ENCODE data around the gene SVBP. TPM values are rescaled to one million over a fixed set of nuclear protein-coding genes. Genes with fewer than 3 reads are reported as not detected.
A peak's percentile ranks its signal among the peaks of the same experiment; 100 is the strongest.

The SVBP gene
- total RNA-seq, 2 donors from 2014 or later, result 19.4 to 20.0 TPM

DNA sequence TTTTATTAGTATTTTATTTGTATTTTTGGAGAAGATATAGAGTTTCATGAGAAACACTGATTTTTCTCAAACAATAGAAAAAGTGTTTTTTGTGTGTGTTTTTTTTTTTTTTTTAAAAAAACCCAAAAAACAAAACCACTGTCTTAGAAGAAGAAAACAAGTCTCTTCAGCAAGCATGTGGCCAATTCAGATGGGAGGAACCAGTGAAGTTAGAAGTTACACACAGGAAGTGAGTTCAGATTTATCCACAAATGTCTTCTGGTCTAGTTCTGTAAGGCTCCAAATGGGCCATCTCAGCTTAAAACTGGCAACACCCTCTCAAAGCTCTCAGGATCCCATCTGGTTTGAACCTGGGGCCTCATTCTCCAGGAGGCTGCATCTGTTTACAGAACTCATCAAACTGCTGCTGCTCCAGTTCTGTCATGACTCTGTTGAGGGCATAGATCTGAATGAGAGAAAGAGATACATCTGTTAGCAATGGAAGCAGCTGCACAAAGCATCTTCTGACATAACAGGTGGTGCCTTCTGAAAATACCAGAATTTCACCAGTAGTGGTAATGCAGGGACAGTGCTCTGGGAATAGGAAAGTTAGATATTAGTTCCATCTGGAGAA, 10.0 kb downstream of the SVBP start:
- no peak for ATAC-seq (replicated peaks in 1 of 2)
- no peak overlapping the region for H3K4me3 Mint-ChIP-seq
- DNase-seq, result no peak

DNA sequence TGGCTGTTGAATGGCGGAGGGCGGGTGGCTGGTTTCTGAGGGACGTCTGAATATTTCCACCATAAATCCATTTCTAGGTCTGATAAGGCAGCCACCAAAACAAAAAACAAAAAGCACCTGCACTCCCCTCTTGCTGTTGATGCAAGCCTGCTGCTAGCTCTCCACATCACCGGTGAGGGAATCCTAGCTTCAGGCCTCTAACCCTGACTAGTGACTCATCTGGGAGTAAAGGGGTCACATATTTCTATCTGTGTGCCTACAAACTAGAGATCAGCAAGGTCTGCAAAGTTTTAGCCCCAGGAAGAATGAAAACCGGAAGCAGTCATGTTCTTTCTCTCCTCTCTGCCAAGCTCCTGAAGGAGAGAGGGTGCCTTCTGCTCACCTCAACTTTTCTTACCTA, 10.6 kb downstream of the SVBP start:
- no peak for DNase-seq
- H3K27me3 Mint-ChIP-seq (ENCODE audit: low read depth), result no peaks in the 10 kb centered on the region
- H3K4me3 Mint-ChIP-seq, result no peak overlapping the region
- peaks cover 0 to 2% of the 10 kb centered on the region in 2 donors for H3K36me3 Mint-ChIP-seq (ENCODE audit: insufficient read depth in 2 of 2)
- no peak for ATAC-seq (replicated peaks in 1 of 2)
- H3K9me3 Mint-ChIP-seq, result peaks cover 0 to 1% of the 10 kb centered on the region in 2 donors
- H3K4me1 Mint-ChIP-seq (ENCODE audit: low read depth), result no peaks in the 10 kb centered on the region
- H3K27ac Mint-ChIP-seq, result peak overlapping the region; percentile 33

More for the DNA sequence above, 10.0 kb downstream of the SVBP start:
- Mint-ChIP-seq H3K27ac (peak overlapping the region; percentile 33), H3K4me1 (ENCODE audit: low read depth) (no peaks in the 10 kb centered on the region), H3K9me3 (peaks cover 0 to 1% of the 10 kb centered on the region in 2 donors), H3K36me3 (ENCODE audit: insufficient read depth in 2 of 2) (peaks cover 0 to 2% of the 10 kb centered on the region in 2 donors), H3K27me3 (ENCODE audit: low read depth) (no peaks in the 10 kb centered on the region)

DNA sequence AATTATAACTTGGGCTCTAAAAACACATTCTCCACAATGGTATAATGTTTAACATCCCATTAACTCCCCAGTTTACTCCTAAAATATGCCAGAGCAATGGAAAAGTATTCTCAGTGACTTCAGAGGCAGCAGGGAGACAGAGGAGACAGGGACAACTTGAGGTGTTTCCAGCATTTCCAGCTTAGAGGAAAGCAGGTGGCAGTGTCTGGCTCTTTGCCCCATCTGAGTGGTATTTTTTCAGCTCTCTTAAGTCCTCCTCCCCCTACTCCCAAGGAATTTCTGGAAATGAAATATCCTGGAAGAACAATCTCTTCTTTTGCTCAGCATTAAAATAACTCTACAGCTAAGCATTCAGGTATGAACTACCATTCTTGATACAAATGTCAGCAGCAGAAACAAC, 11.0 kb downstream of the SVBP start:
- no peak overlapping the region for H3K4me3 Mint-ChIP-seq
- ATAC-seq (replicated peaks in 1 of 2), result no peak
- DNase-seq, result no peak
- H3K9me3 Mint-ChIP-seq, result peaks cover 0 to 1% of the 10 kb centered on the region in 2 donors
- no peaks in the 10 kb centered on the region for H3K27me3 Mint-ChIP-seq (ENCODE audit: low read depth)
- H3K27ac Mint-ChIP-seq, result peak overlapping the region; percentile 40
- H3K4me1 Mint-ChIP-seq (ENCODE audit: low read depth), result no peaks in the 10 kb centered on the region
- H3K36me3 Mint-ChIP-seq (ENCODE audit: insufficient read depth in 2 of 2), result peaks cover 0 to 2% of the 10 kb centered on the region in 2 donors

DNA sequence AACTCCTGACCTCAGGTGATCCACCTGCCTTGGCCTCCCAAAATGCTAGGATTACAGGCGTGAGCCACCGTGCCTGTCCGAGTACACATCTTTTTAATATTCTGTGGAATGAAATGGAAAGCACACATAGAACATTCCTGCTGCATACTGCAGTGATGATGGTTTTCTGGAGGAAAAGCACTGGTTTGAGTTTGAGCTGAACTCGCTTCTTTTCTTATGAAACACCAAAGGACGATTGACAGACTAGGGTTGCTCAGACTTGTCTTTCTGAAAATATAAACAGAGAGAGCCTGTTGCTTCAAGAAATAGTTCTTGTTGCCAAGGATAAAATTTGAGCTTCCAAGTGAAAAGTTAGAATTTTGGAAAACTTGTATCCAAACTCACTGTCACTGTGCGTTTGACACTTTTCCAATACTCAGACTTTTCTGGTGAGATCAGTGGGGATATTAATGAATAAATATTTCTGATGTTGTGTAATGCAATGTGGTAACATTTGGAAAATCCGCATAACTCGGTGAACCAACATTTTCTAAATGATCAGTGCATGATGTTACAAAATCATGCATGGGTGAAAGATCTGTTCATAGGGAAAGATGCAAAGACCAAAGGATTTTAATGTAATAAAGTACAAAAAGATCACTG, 15.2 kb downstream of the SVBP start:
- no peak for DNase-seq
- Mint-ChIP-seq H3K36me3 (ENCODE audit: insufficient read depth in 2 of 2) (peaks cover 0 to 2% of the 10 kb centered on the region in 2 donors), H3K27me3 (ENCODE audit: low read depth) (no peaks in the 10 kb centered on the region), H3K4me1 (ENCODE audit: low read depth) (no peaks in the 10 kb centered on the region), H3K9me3 (peaks cover 0 to 1% of the 10 kb centered on the region in 2 donors), H3K27ac (no peak overlapping the region), H3K4me3 (no peak overlapping the region)
- ATAC-seq (replicated peaks in 1 of 2), result no peak

DNA sequence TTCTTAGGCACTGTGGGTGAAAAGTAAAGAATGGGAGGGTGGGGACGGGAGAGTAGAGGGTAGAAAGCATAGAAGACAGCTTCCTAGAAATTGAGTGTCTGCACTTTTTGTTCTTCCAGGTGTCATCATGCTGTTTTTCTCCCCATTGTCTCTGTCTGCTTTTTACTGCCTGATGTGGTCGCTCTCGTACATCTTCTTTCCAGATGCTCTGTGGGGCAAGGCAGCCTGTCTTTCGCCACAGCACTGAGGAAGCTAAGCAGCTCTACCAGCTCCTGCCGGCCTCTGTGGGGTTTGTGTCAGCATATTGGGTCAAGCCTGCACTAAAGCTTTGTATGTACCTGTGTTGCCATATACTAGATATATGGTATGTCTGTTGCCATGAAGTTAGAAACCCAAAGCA, 19.2 kb downstream of the SVBP start:
- Mint-ChIP-seq H3K9me3 (no peaks in the 10 kb centered on the region), H3K4me1 (ENCODE audit: low read depth) (no peaks in the 10 kb centered on the region), H3K27ac (no peak overlapping the region), H3K27me3 (ENCODE audit: low read depth) (no peaks in the 10 kb centered on the region), H3K36me3 (ENCODE audit: insufficient read depth in 2 of 2) (no peaks in the 10 kb centered on the region), H3K4me3 (no peak overlapping the region)
- no peak for DNase-seq
- ATAC-seq (replicated peaks in 1 of 2), result no peak

DNA sequence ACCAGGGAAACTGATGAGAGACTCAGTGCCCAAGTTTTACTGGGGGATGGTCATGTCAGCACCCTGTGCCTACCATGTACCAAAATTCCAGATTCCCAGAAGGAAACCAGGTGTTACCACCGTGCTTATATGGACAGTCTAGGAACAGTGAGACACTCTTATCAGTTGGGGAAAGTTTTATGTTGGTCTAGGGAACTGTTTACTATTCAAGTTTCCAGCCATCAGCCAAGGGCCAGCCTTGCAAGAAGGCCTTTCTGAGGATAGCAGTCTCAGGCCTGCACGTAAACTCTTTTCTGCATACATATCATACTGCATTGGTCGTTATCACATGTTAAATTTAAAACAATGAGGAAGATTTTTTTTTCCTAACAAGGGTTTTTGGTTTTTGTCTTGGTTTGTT, 19.8 kb downstream of the SVBP start:
- Mint-ChIP-seq H3K36me3 (ENCODE audit: insufficient read depth in 2 of 2) (no peaks in the 10 kb centered on the region), H3K4me1 (ENCODE audit: low read depth) (no peaks in the 10 kb centered on the region), H3K27ac (no peak overlapping the region), H3K4me3 (no peak overlapping the region), H3K9me3 (no peaks in the 10 kb centered on the region), H3K27me3 (ENCODE audit: low read depth) (no peaks in the 10 kb centered on the region)
- DNase-seq, result no peak
- ATAC-seq (replicated peaks in 1 of 2), result no peak

DNA sequence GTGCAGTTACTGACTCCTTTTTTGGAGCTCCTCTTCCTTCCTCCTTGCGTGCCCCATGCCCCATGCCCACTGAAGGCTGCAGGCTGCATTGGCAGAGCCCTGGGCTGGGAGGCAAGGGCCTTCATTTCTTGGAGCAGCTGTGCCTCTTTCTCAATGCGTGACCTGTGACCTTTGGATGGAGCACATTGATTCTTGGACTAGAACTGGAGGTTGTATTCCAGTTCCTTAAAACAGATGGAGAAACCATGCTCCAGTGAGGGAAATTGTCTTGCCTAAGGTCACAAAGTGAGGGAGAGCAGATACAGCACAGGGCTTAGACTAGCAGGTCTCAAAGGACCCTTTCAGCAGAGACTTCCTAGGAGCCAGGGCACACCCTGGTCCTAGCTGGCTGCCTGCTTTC, 23.4 kb downstream of the SVBP start:
- H3K9me3 Mint-ChIP-seq, result no peaks in the 10 kb centered on the region
- H3K27ac Mint-ChIP-seq, result no peak overlapping the region
- no peaks in the 10 kb centered on the region for H3K4me1 Mint-ChIP-seq (ENCODE audit: low read depth)
- ATAC-seq (replicated peaks in 1 of 2) (no peak), DNase-seq (no peak)
- no peaks in the 10 kb centered on the region for H3K27me3 Mint-ChIP-seq (ENCODE audit: low read depth)
- H3K36me3 Mint-ChIP-seq (ENCODE audit: insufficient read depth in 2 of 2), result no peaks in the 10 kb centered on the region
- H3K4me3 Mint-ChIP-seq, result no peak overlapping the region

GRCh38 chr1:42788021-42788420, 29.2 kb downstream of the SVBP start:
- no peaks in the 10 kb centered on the region for H3K9me3 Mint-ChIP-seq
- H3K27me3 Mint-ChIP-seq (ENCODE audit: low read depth), result no peaks in the 10 kb centered on the region
- ATAC-seq (replicated peaks in 1 of 2), result no peak
- H3K36me3 Mint-ChIP-seq (ENCODE audit: insufficient read depth in 2 of 2), result peaks cover 2 to 6% of the 10 kb centered on the region in 2 donors
- no peak overlapping the region for H3K27ac Mint-ChIP-seq
- no peak overlapping the region for H3K4me3 Mint-ChIP-seq
- H3K4me1 Mint-ChIP-seq (ENCODE audit: low read depth), result peaks cover 17% of the 10 kb centered on the region
- no peak for DNase-seq

DNA sequence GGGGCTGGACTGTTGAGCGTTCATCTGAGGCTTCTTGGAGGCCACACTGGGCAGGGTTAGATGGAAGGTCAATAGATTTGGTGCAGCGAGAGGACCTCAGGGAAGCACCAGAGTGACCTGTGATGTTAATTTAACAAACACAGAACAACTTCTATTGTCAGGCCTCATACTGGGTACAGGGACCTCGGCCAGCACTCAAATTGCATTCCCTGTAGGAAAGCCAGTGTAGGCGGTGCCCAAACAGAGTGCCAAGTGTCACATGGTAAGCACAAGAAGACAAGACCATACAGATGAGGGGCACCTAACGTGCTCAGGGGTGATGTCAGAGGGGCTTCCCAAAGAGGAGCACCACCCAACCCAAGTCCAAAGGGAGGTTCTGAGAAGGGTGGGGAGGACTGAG, 31.1 kb downstream of the SVBP start:
- no peak overlapping the region for H3K27ac Mint-ChIP-seq
- ATAC-seq (replicated peaks in 1 of 2), result no peak
- H3K4me1 Mint-ChIP-seq (ENCODE audit: low read depth), result peaks cover 17% of the 10 kb centered on the region
- H3K27me3 Mint-ChIP-seq (ENCODE audit: low read depth), result no peaks in the 10 kb centered on the region
- peaks cover 5 to 10% of the 10 kb centered on the region in 2 donors for H3K36me3 Mint-ChIP-seq (ENCODE audit: insufficient read depth in 2 of 2)
- H3K9me3 Mint-ChIP-seq, result no peaks in the 10 kb centered on the region
- no peak for DNase-seq
- H3K4me3 Mint-ChIP-seq, result peak overlapping the region in 1 of 2 donors; percentile 63

- ATAC-seq (replicated peaks in 1 of 2), result peak; percentile 81 to 83
Measured at GRCh38 chr1:42784946-42785693, 32.1 kb downstream of the SVBP start, which contains the start of gene TMEM269. TSS of gene TMEM269 (plus strand) at chr1:42784991. CDS start at chr1:42789894, 4,903 bp downstream.

GRCh38 chr1:42784547-42784945, 32.7 kb downstream of the SVBP start:
- ATAC-seq (replicated peaks in 1 of 2) (no peak), DNase-seq (no peak)
- H3K27me3 Mint-ChIP-seq (ENCODE audit: low read depth), result no peaks in the 10 kb centered on the region
- H3K9me3 Mint-ChIP-seq, result no peaks in the 10 kb centered on the region
- H3K4me1 Mint-ChIP-seq (ENCODE audit: low read depth), result peaks cover 21% of the 10 kb centered on the region
- no peak overlapping the region for H3K27ac Mint-ChIP-seq
- peak overlapping the region in 1 of 2 donors; percentile 17 for H3K4me3 Mint-ChIP-seq
- peaks cover 5 to 10% of the 10 kb centered on the region in 2 donors for H3K36me3 Mint-ChIP-seq (ENCODE audit: insufficient read depth in 2 of 2)

More at GRCh38 chr1:42784946-42785693, 32.1 kb downstream of the SVBP start, which contains the start of gene TMEM269:
- Mint-ChIP-seq H3K27me3 (ENCODE audit: low read depth) (no peaks in the 10 kb centered on the region), H3K27ac (no peak within 1 kb of the TSS), H3K36me3 (ENCODE audit: insufficient read depth in 2 of 2) (peaks cover 5 to 10% of the 10 kb centered on the region in 2 donors), H3K4me1 (ENCODE audit: low read depth) (peaks cover 17% of the 10 kb centered on the region), H3K4me3 (peak within 1 kb of the TSS; percentile 63 to 73), H3K9me3 (no peaks in the 10 kb centered on the region)
- DNase-seq, result peak; percentile 49 to 55

DNA sequence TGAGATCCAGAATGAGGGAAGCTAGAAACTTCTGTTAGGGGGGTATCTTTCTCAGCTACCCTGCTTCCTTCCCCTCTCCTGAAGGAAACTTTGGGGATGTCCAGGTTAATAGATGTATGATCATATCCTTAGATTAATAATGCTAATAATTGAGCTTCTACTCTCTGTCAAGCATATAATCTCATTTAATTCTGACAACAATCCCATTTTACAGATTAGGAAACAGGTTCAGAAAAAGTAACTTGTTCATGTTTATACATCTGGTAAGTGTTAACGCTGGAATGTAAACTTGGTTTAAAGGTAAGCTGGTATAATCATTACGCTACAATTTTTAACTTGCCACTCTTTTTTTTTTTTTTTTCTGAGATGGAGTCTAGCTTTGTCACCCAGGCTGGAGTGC, 34.1 kb downstream of the SVBP start:
- no peak for ATAC-seq (replicated peaks in 1 of 2)
- Mint-ChIP-seq H3K27ac (no peak overlapping the region), H3K27me3 (ENCODE audit: low read depth) (no peaks in the 10 kb centered on the region), H3K36me3 (ENCODE audit: insufficient read depth in 2 of 2) (peaks cover 8 to 16% of the 10 kb centered on the region in 2 donors), H3K4me1 (ENCODE audit: low read depth) (peaks cover 22% of the 10 kb centered on the region), H3K4me3 (no peak overlapping the region), H3K9me3 (no peaks in the 10 kb centered on the region)
- DNase-seq, result no peak

- Mint-ChIP-seq H3K36me3 (ENCODE audit: insufficient read depth in 2 of 2) (peaks cover 8 to 17% of the 10 kb centered on the region in 2 donors), H3K9me3 (no peaks in the 10 kb centered on the region), H3K27me3 (ENCODE audit: low read depth) (no peaks in the 10 kb centered on the region), H3K4me1 (ENCODE audit: low read depth) (peaks cover 19% of the 10 kb centered on the region), H3K4me3 (no peak overlapping the region), H3K27ac (no peak overlapping the region)
- ATAC-seq (replicated peaks in 1 of 2) (no peak), DNase-seq (no peak)
Measured at GRCh38 chr1:42780176-42780575, 37.0 kb downstream of the SVBP start.
